H1 (cell line): ENCODE results near the gene TBC1D22B. TPM values are rescaled to one million over a fixed set of nuclear protein-coding genes. Genes with fewer than 3 reads are reported as not detected.

Experiments used
- CTCF ChIA-PET: fragments of 300-600 bp; sonication (Branson Sonifier 250); formaldehyde crosslinking; loops from one replicate; lab custom pipeline; 2021; ENCODE audit not compliant: partially characterized antibody; lab: Charles Lee
- POLR2A ChIA-PET: fragments of 300-600 bp; sonication (Branson Sonifier 250); formaldehyde crosslinking; loops from one replicate; lab custom pipeline; 2021; ENCODE audit warnings: inconsistent platforms; ENCODE audit not compliant: partially characterized antibody; lab: Charles Lee
- DNase-seq, 2 experiments: peaks; one replicate each; pipeline versions ENCODE4 v3.0.0 to v3.0.0-alpha.2; 2010 to 2022; ENCODE audit warnings: low spot score in 2 of 2, low read depth in 1 of 2, mixed read lengths in 1 of 2
- FAIRE-seq: peaks from 2 replicates; lab custom pipeline; 2011; peaks lifted over from hg19 to GRCh38; lab: Jason Lieb, UNC
- H2AFZ ChIP-seq: 2 replicates; pipeline ENCODE4 v1.8.1; 2012; ENCODE audit warnings: low read length, inconsistent platforms
- H2AK5ac ChIP-seq: 2 replicates; pipeline ENCODE4 v1.6.1; 2013; ENCODE audit warnings: low read depth, low read length
- H2BK120ac ChIP-seq: replicated peaks from 2 replicates; pipeline ENCODE3; 2013; ENCODE audit warnings: low read depth, low read length, inconsistent platforms
- H2BK12ac ChIP-seq: 2 replicates; pipeline ENCODE4 v1.6.1; 2013; ENCODE audit warnings: low read depth, low read length
- H2BK15ac ChIP-seq: 2 replicates; pipeline ENCODE4 v1.6.1; 2013; ENCODE audit warnings: low read length
- H2BK20ac ChIP-seq: 2 replicates; pipeline ENCODE4 v1.6.1; 2013; ENCODE audit warnings: low read length
- H2BK5ac ChIP-seq: 2 replicates; pipeline ENCODE4 v1.6.1; 2013; ENCODE audit warnings: low read depth, low read length
- H3K14ac ChIP-seq: 2 replicates; pipeline ENCODE4 v1.6.1; 2013; ENCODE audit warnings: inconsistent platforms; ENCODE audit not compliant: insufficient read length
- H3K18ac ChIP-seq: 2 replicates; pipeline ENCODE4 v1.6.1; 2013; ENCODE audit warnings: low read length; ENCODE audit errors: extremely low read depth
- H3K23ac ChIP-seq: 2 replicates; pipeline ENCODE4 v1.6.1; 2013; ENCODE audit warnings: inconsistent platforms; ENCODE audit not compliant: insufficient read length
- H3K23me2 ChIP-seq: 2 replicates; pipeline ENCODE4 v1.6.1; 2013; ENCODE audit warnings: low read depth, low read length
- H3K27ac ChIP-seq: 2 replicates; pipeline ENCODE4 v1.6.1; 2011; ENCODE audit warnings: low read depth, low read length, inconsistent platforms
- H3K27me3 ChIP-seq, 4 experiments: replicated peaks in 1 of 4; 1 replicate in 1 of 4; 2 replicates in 3 of 4; pipeline versions ENCODE4 v1.6.1 to v1.8.1; 2011 to 2013; ENCODE audit warnings: low read length in 3 of 4, mild to moderate bottlenecking in 3 of 4, inconsistent platforms in 2 of 4, mixed read lengths in 2 of 4, moderate library complexity in 1 of 4; ENCODE audit not compliant: control insufficient read depth in 3 of 4, insufficient read depth in 3 of 4; ENCODE audit errors: extremely low read depth in 1 of 4
- H3K36me3 ChIP-seq, 4 experiments: 2 replicates each; pipeline versions ENCODE4 v1.6.1 to v1.8.1; 2011 to 2013; ENCODE audit warnings: mild to moderate bottlenecking in 4 of 4, low read length in 3 of 4, moderate library complexity in 2 of 4, control low read depth in 1 of 4, inconsistent platforms in 1 of 4; ENCODE audit not compliant: insufficient read depth in 4 of 4, control insufficient read depth in 2 of 4
- H3K4ac ChIP-seq: replicated peaks from 2 replicates; pipeline ENCODE3; 2013; ENCODE audit warnings: low read length, low read depth, mixed read lengths, inconsistent platforms; ENCODE audit not compliant: insufficient read length
- H3K4me1 ChIP-seq, 4 experiments: replicated peaks in 1 of 4; 1 replicate in 1 of 4; 2 replicates in 3 of 4; pipeline versions ENCODE4 v1.6.1 to v1.8.1; 2011 to 2013; ENCODE audit warnings: low read length in 3 of 4, inconsistent platforms in 2 of 4, mixed read lengths in 1 of 4; ENCODE audit not compliant: insufficient read depth in 4 of 4, control insufficient read depth in 3 of 4
- H3K4me2 ChIP-seq, 2 experiments: 2 replicates each; pipeline versions ENCODE4 v1.6.1 to v1.8.1; 2011 to 2013; ENCODE audit warnings: low read depth in 2 of 2, low read length in 2 of 2, control low read depth in 1 of 2, inconsistent platforms in 1 of 2, mild to moderate bottlenecking in 1 of 2; ENCODE audit not compliant: insufficient read depth in 1 of 2
- H3K4me3 ChIP-seq, 4 experiments: fragments of 200-600, 300-600 bp in 1 of 4; sonication (generic), shearing (Covaris generic), sonication (Bioruptor Twin) in 1 of 4; 2 replicates each; pipeline versions ENCODE4 v1.5.1 to v1.8.1; 2011 to 2016; ENCODE audit warnings: low read length in 4 of 4, low read depth in 3 of 4, control low read depth in 2 of 4, inconsistent platforms in 2 of 4, mild to moderate bottlenecking in 2 of 4, mixed read lengths in 1 of 4, moderate library complexity in 1 of 4; ENCODE audit not compliant: insufficient read depth in 2 of 4; ENCODE audit errors: extremely low read depth in 1 of 4
- H3K56ac ChIP-seq: replicated peaks from 2 replicates; pipeline ENCODE3; 2013; ENCODE audit warnings: low read depth, mild to moderate bottlenecking, mixed read lengths, low read length, inconsistent platforms; ENCODE audit not compliant: insufficient read length
- H3K79me1 ChIP-seq: 2 replicates; pipeline ENCODE4 v1.6.1; 2013; ENCODE audit warnings: low read depth, low read length, control low read depth
- H3K79me2 ChIP-seq, 2 experiments: 2 replicates each; pipeline versions ENCODE4 v1.6.1 to v1.8.1; 2012 to 2013; ENCODE audit warnings: low read length in 2 of 2, mild to moderate bottlenecking in 2 of 2, inconsistent platforms in 1 of 2; ENCODE audit not compliant: insufficient read depth in 2 of 2, control insufficient read depth in 1 of 2
- H3K9ac ChIP-seq, 4 experiments: replicated peaks in 1 of 4; 1 replicate in 1 of 4; 2 replicates in 3 of 4; pipeline versions ENCODE4 v1.6.1 to v1.8.1; 2011 to 2013; ENCODE audit warnings: low read depth in 3 of 4, low read length in 3 of 4, control low read depth in 2 of 4, mild to moderate bottlenecking in 2 of 4, moderate library complexity in 2 of 4, inconsistent platforms in 1 of 4; ENCODE audit errors: extremely low read depth in 1 of 4
- H3K9me3 ChIP-seq, 2 experiments: 2 replicates each; pipeline versions ENCODE4 v1.6.1 to v1.8.1; 2012 to 2013; ENCODE audit warnings: mild to moderate bottlenecking in 2 of 2, moderate library complexity in 2 of 2, control low read depth in 1 of 2, inconsistent platforms in 1 of 2, low read depth in 1 of 2, low read length in 1 of 2, mixed read lengths in 1 of 2; ENCODE audit not compliant: insufficient read depth in 2 of 2
- H4K20me1 ChIP-seq, 2 experiments: replicated peaks in 1 of 2; 2 replicates each; pipeline versions ENCODE3 to v1.8.1; 2011 to 2013; ENCODE audit warnings: inconsistent platforms in 2 of 2, low read length in 2 of 2, mild to moderate bottlenecking in 1 of 2; ENCODE audit not compliant: insufficient read depth in 2 of 2, control insufficient read depth in 1 of 2
- H4K5ac ChIP-seq: 2 replicates; pipeline ENCODE4 v1.6.1; 2013; ENCODE audit warnings: low read length, low read depth, mixed read lengths, inconsistent platforms; ENCODE audit not compliant: insufficient read length
- H4K8ac ChIP-seq: 2 replicates; pipeline ENCODE4 v1.8.0; 2013; ENCODE audit warnings: mild to moderate bottlenecking, moderate library complexity, low read length, inconsistent platforms; ENCODE audit not compliant: insufficient read depth; ENCODE audit errors: extremely low read depth
- H4K91ac ChIP-seq: replicated peaks from 2 replicates; pipeline ENCODE3; 2013; ENCODE audit warnings: low read length, mixed read lengths, inconsistent platforms; ENCODE audit not compliant: insufficient read length
- CBX8 ChIP-seq: fragments of 300-800, 300-1000 bp; sonication (generic); IDR thresholded peaks from 2 replicates; pipeline ENCODE4 v1.7.1; 2016; ENCODE audit warnings: low read depth, low read length, borderline replicate concordance
- EZH2 ChIP-seq: fragments of 200-600 bp; sonication (generic); IDR thresholded peaks from 2 replicates; pipeline ENCODE4 v1.7.1; 2012; ENCODE audit warnings: low read depth, mild to moderate bottlenecking, moderate library complexity, low read length, inconsistent platforms; ENCODE audit not compliant: severe bottlenecking
- FOSL1 ChIP-seq: IDR thresholded peaks from 2 replicates; pipeline ENCODE4 v1.6.1; 2011; ENCODE audit warnings: mild to moderate bottlenecking, low read depth, low read length, moderate library complexity; ENCODE audit not compliant: insufficient read depth
- HDAC2 ChIP-seq, 2 experiments: fragments of 300-600 bp in 1 of 2; sonication (generic) in 1 of 2; IDR thresholded peaks; 2 replicates each; pipeline ENCODE4 v1.6.1; 2011 to 2012; ENCODE audit warnings: low read depth in 2 of 2, low read length in 2 of 2, mild to moderate bottlenecking in 2 of 2, moderate library complexity in 2 of 2, borderline replicate concordance in 1 of 2, inconsistent platforms in 1 of 2
- MAFK ChIP-seq: IDR thresholded peaks from 2 replicates; pipeline ENCODE4 v1.6.1; 2012; ENCODE audit warnings: low read depth, mild to moderate bottlenecking, improper control_type of control experiment, low read length
- RNF2 ChIP-seq: fragments of 200-900, 300-1000 bp; sonication (generic); IDR thresholded peaks from 2 replicates; pipeline ENCODE4 v1.7.1; 2016; ENCODE audit warnings: borderline replicate concordance, low read depth, mild to moderate bottlenecking, antibody characterized with exemption, low read length; ENCODE audit not compliant: poor library complexity, severe bottlenecking; ENCODE audit errors: missing control alignments
- RXRA ChIP-seq: IDR thresholded peaks from 2 replicates; pipeline ENCODE4 v1.6.1; 2011; ENCODE audit warnings: low read depth, mild to moderate bottlenecking, low read length, moderate library complexity; ENCODE audit not compliant: insufficient read depth
- SIN3A ChIP-seq, 2 experiments: IDR thresholded peaks in 1 of 2; conservative IDR thresholded peaks in 1 of 2; 2 replicates each; pipeline ENCODE4 v1.6.1; 2011 to 2012; ENCODE audit warnings: low read length in 2 of 2, improper control_type of control experiment in 1 of 2, low read depth in 1 of 2, mild to moderate bottlenecking in 1 of 2
- SIX5 ChIP-seq: IDR thresholded peaks from 2 replicates; pipeline ENCODE4 v1.6.1; 2011; ENCODE audit warnings: mild to moderate bottlenecking, low read depth, low read length
- SP1 ChIP-seq: IDR thresholded peaks from 2 replicates; pipeline ENCODE4 v1.6.1; 2011; ENCODE audit warnings: low read depth, low read length
- SUZ12 ChIP-seq: fragments of 200-600 bp; sonication (generic); IDR thresholded peaks from 2 replicates; pipeline ENCODE4 v1.6.1; 2012; ENCODE audit warnings: mild to moderate bottlenecking, inconsistent platforms, low read length, moderate library complexity, mixed read lengths
- TBP ChIP-seq: IDR thresholded peaks from 2 replicates; pipeline ENCODE4 v1.6.1; 2011; ENCODE audit warnings: low read depth, low read length, improper control_type of control experiment
- TCF12 ChIP-seq: IDR thresholded peaks from 2 replicates; pipeline ENCODE4 v1.6.1; 2011; ENCODE audit warnings: low read depth, mild to moderate bottlenecking, low read length
- WGBS, 2 experiments: shearing (Covaris generic) in 1 of 2; methylation state at CpG; one replicate each; pipeline versions ENCODE4 v1.1.6 to v1.1.7; 2013 to 2015; ENCODE audit warnings: low lambda C conversion rate in 2 of 2, mixed read lengths in 2 of 2, inconsistent platforms in 1 of 2, low coverage in 1 of 2, missing lambda C conversion rate in 1 of 2; ENCODE audit not compliant: insufficient replicate concordance in 2 of 2, insufficient coverage in 1 of 2, insufficient read length in 1 of 2; ENCODE audit errors: extremely low coverage in 1 of 2, missing lambda C conversion rate in 1 of 2; 5-methylcytosine and 5-hydroxymethylcytosine counted together
- polyA plus RNA-seq, 7 experiments: library from polyadenylated mRNA; depleted of rRNA in 3 of 7; stranded (reverse) in 5 of 7; unstranded in 2 of 7; fragments of >200 nt in 5 of 7; fragments of 200-250 nt in 2 of 7; gene quantifications; 1 replicate in 5 of 7; 2 replicates in 1 of 7; 4 replicates in 1 of 7; pipeline versions ENCODE4 v1.2.1 to v1.2.3, GENCODE V29; 2011 to 2013; ENCODE audit warnings: missing spikeins in 2 of 7, mixed read lengths in 2 of 7
- total RNA-seq: library from RNA; stranded (reverse); fragmentation: NEBNext Ultra II Directional; extraction: Animal tissue kit (Norgen Biotek cat#: 25700); gene quantifications from 2 replicates; pipeline ENCODE4 v1.2.1, GENCODE V29; 2021

The TBC1D22B gene
- total and polyA plus RNA-seq, 2 of the 8 experiments (the other 6 are each of a cell fraction or from before 2014, with no cell fraction given) = 10.1 to 17.4 TPM

DNA sequence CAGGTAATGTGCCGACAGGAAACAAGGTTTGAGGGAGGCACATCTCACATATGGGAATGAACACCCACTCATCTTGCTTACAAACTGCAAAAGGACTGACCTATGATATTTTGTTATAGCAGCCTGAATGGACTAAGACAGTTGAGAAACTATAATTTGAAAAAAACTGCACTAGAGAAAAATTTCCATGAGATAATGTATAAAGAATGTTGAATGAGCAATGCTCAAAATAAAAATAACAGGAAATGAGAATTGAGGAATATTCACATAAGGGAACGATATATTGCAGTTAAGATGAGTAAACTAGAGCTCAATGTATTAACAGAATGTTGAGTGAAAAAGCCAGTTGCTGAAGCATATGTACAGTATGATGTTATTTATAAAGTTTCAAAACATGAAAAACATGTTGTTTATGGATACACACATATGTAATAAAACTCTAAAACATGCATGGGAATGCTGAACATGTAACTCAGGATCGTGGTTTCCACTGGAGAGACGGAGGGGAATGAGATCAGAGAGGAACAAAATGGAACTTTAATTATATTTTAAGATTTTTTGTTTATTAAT is 6.3 kb upstream of the TBC1D22B start:
- Histone ChIP-seq H3K36me3 (no peaks in the 10 kb centered on the region), H2BK20ac (no peak overlapping the region), H3K18ac (no peak overlapping the region), H3K23ac (no peak overlapping the region), H2AFZ (no peak overlapping the region), H3K4ac (no peak overlapping the region), H3K4me1 (peaks cover 0 to 3% (median 0%) of the 10 kb centered on the region in 4 experiments; a peak in 1 of 7 replicates), H3K27ac (no peak overlapping the region), H3K9ac (no peak overlapping the region), H4K91ac (no peak overlapping the region), H2BK15ac (no peak overlapping the region), H2BK120ac (no peak overlapping the region), H3K27me3 (no peaks in the 10 kb centered on the region), H4K5ac (no peak overlapping the region), H3K23me2 (0 out of 2 replicates have a peak, but pooled peaks cover 2% of the 10 kb centered on the region), H3K14ac (no peak overlapping the region), H4K20me1 (no peaks in the 10 kb centered on the region), H2AK5ac (no peak overlapping the region), H3K9me3 (no peaks in the 10 kb centered on the region), H3K79me2 (no peaks in the 10 kb centered on the region), H3K79me1 (no peaks in the 10 kb centered on the region), H3K56ac (no peak overlapping the region), H4K8ac (no peak overlapping the region), H2BK5ac (no peak overlapping the region), H2BK12ac (no peak overlapping the region), H3K4me2 (no peak overlapping the region), H3K4me3 (no peak overlapping the region)
- 90% methylated on average over 4 of the region's 4 CpGs; no CpG with 5 or more reads in 1 of the 2 experiments for WGBS, 2 experiments
- no peak for FAIRE-seq
- ChIA-PET CTCF (interaction anchor here (0.6 to 1.0 kb wide), 2 partner anchors 200 to 233 kb away, joined by 3 read pairs; no protein-coding TSS in a partner anchor), POLR2A (no interaction called here)
- no peak for DNase-seq
- no peak for TF ChIP-seq MAFK
- TF ChIP-seq HDAC2 (IDR thresholded peaks at IDR 0.05; ENCODE audit: borderline replicate concordance in 1 of 2, low read depth in 2 of 2, low read length in 2 of 2) = no peak
- no peak for TF ChIP-seq SUZ12
- no peak for TF ChIP-seq TBP
- no peak for TF ChIP-seq SIX5
- no peak for TF ChIP-seq EZH2
- no peak for TF ChIP-seq SP1
- no peak for TF ChIP-seq RNF2
- TF ChIP-seq RXRA = no peak
- TF ChIP-seq CBX8 = no peak
- TF ChIP-seq TCF12 = no peak
- no peak for TF ChIP-seq SIN3A (conservative IDR thresholded peaks at IDR 0.05 in 1 of 2, IDR thresholded peaks at IDR 0.05 in 1 of 2; ENCODE audit: low read depth in 1 of 2, low read length in 2 of 2)
- TF ChIP-seq FOSL1 = no peak
